Omental fat pad (tissue), 4 donors: ENCODE data around the gene AJAP1. TPM values are rescaled to one million over a fixed set of nuclear protein-coding genes. Genes with fewer than 3 reads are reported as not detected.

Experiments
- ATAC-seq: fragments of 150-250 bp; one replicate; pipeline ENCODE4 v1.9.1; 2016; ENCODE audit warnings: mild to moderate bottlenecking, moderate library complexity; ENCODE audit not compliant: low FRiP score
- DNase-seq: peaks from one replicate; pipeline ENCODE4 v3.0.0-alpha.2; 2019; ENCODE audit warnings: low spot score
- CTCF ChIP-seq, 3 donors: fragments of 450-650 bp; IDR thresholded peaks; one replicate each; pipeline ENCODE4 v1.5.1; 2016 to 2017; ENCODE audit warnings: antibody characterized with exemption in 3 of 3, mild to moderate bottlenecking in 3 of 3, moderate library complexity in 2 of 3
- total RNA-seq, 4 donors: library from RNA; depleted of rRNA; stranded (reverse); fragments of >200 nt; gene quantifications; one replicate each; pipeline ENCODE4 v1.1.0, GENCODE V29; 2016

AJAP1 gene
- total RNA-seq, 4 donors from 2014 or later, result 0.06 to 0.63 (median 0.53) TPM

GRCh38 chr1:4708840-4709507 lies 54.6 kb downstream of the AJAP1 start:
- no peak for DNase-seq
- no peak for ATAC-seq
- no peak for TF ChIP-seq CTCF (IDR thresholded peaks at IDR 0.05)

GRCh38 chr1:4709641-4710040 lies 55.2 kb downstream of the AJAP1 start:
- DNase-seq (no peak), ATAC-seq (no peak)
- TF ChIP-seq CTCF (IDR thresholded peaks at IDR 0.05), result no peak

- ATAC-seq (no peak), DNase-seq (no peak)
- TF ChIP-seq CTCF (IDR thresholded peaks at IDR 0.05), result no peak
Observed at GRCh38 chr1:4710592-4711415, 56.4 kb downstream of the AJAP1 start.

GRCh38 chr1:4711416-4712275 lies 57.2 kb downstream of the AJAP1 start:
- DNase-seq (no peak), ATAC-seq (no peak)
- no peak for TF ChIP-seq CTCF (IDR thresholded peaks at IDR 0.05)

GRCh38 chr1:4713669-4714068 lies 59.3 kb downstream of the AJAP1 start:
- TF ChIP-seq CTCF (IDR thresholded peaks at IDR 0.05), result no peak
- no peak for DNase-seq
- ATAC-seq, result no peak

GRCh38 chr1:4716406-4716805 lies 62.0 kb downstream of the AJAP1 start:
- ATAC-seq, result no peak
- no peak for DNase-seq
- no peak for TF ChIP-seq CTCF (IDR thresholded peaks at IDR 0.05)
